HEK293 (cell line): ENCODE data around the gene IMMP2L.

Experiments used
- CTCF ChIA-PET: fragments of 350-600 bp; formaldehyde crosslinking; extraction: SDS; loops from one replicate; lab custom pipeline; 2021; ENCODE audit warnings: antibody characterized with exemption; lab: Yijun Ruan, JAX
- POLR2A ChIA-PET: fragments of 300-600 bp; formaldehyde crosslinking; extraction: SDS; loops from one replicate; lab custom pipeline; 2020; ENCODE audit warnings: antibody characterized with exemption, inconsistent platforms; lab: Yijun Ruan, JAX
- H3K27ac ChIP-seq: fragments of 200-500 bp; sonication (Bioruptor generic); 2 replicates; pipeline ENCODE4 v1.5.1; 2014; ENCODE audit warnings: low read depth, low read length, control low read depth, inconsistent platforms; ENCODE audit errors: extremely low read depth
- H3K36me3 ChIP-seq, 2 experiments: fragments of 200-500 bp in 1 of 2; sonication (Bioruptor generic) in 1 of 2; 1 replicate in 1 of 2; 2 replicates in 1 of 2; pipeline ENCODE4 v1.5.1; 2014 to 2017; ENCODE audit warnings: inconsistent platforms in 2 of 2, low read length in 2 of 2; ENCODE audit not compliant: control insufficient read depth in 2 of 2, insufficient read depth in 1 of 2
- H3K4me1 ChIP-seq: fragments of 200-500 bp; sonication (Bioruptor generic); 2 replicates; pipeline ENCODE4 v1.5.1; 2014; ENCODE audit warnings: mild to moderate bottlenecking, low read length, inconsistent platforms; ENCODE audit not compliant: control insufficient read depth, insufficient read depth
- H3K4me3 ChIP-seq: 2 replicates; pipeline ENCODE4 v1.5.1; 2011; ENCODE audit warnings: low read depth, mild to moderate bottlenecking, control low read depth, low read length, moderate library complexity
- H3K9me3 ChIP-seq: fragments of 200-500 bp; sonication (Bioruptor generic); 2 replicates; pipeline ENCODE4 v1.5.1; 2014; ENCODE audit warnings: low read depth, low read length, inconsistent platforms; ENCODE audit not compliant: control insufficient read depth, insufficient read depth
- GLI4 ChIP-seq: fragments of 450-650 bp; formaldehyde crosslinking; IDR thresholded peaks from 2 replicates; pipeline ENCODE4 v1.5.1; 2016; ENCODE audit warnings: missing biosample characterization, missing genetic modification characterization
- PRDM1 ChIP-seq: fragments of 450-650 bp; formaldehyde crosslinking; IDR thresholded peaks from 2 replicates; pipeline ENCODE4; 2016; ENCODE audit warnings: missing biosample characterization, missing genetic modification characterization
- SP7 ChIP-seq: fragments of 450-650 bp; formaldehyde crosslinking; IDR thresholded peaks from 2 replicates; pipeline ENCODE4 v1.5.1; 2016; ENCODE audit warnings: missing biosample characterization, missing genetic modification characterization
- ZBTB7A ChIP-seq: fragments of 450-650 bp; formaldehyde crosslinking; IDR thresholded peaks from 2 replicates; pipeline ENCODE4 v1.5.1; 2016; ENCODE audit warnings: low read depth, missing biosample characterization, missing genetic modification characterization
- ZFHX2 ChIP-seq: fragments of 450-650 bp; formaldehyde crosslinking; conservative IDR thresholded peaks from 2 replicates; pipeline ENCODE4 v1.5.1; 2016; ENCODE audit warnings: missing biosample characterization, missing genetic modification characterization
- ZIC2 ChIP-seq: fragments of 450-650 bp; formaldehyde crosslinking; IDR thresholded peaks from 2 replicates; pipeline ENCODE4 v1.5.1; 2016; ENCODE audit warnings: missing biosample characterization, missing genetic modification characterization
- ZNF146 ChIP-seq: fragments of 450-650 bp; formaldehyde crosslinking; IDR thresholded peaks from 2 replicates; pipeline ENCODE4 v1.5.1; 2016; ENCODE audit warnings: missing biosample characterization, missing genetic modification characterization
- ZNF155 ChIP-seq: fragments of 450-650 bp; formaldehyde crosslinking; IDR thresholded peaks from 2 replicates; pipeline ENCODE4 v1.5.1; 2016; ENCODE audit warnings: missing biosample characterization, missing genetic modification characterization
- ZNF23 ChIP-seq: fragments of 450-650 bp; formaldehyde crosslinking; IDR thresholded peaks from 2 replicates; pipeline ENCODE4 v1.5.1; 2016; ENCODE audit warnings: missing biosample characterization, missing genetic modification characterization, borderline replicate concordance
- ZNF366 ChIP-seq: fragments of 450-650 bp; formaldehyde crosslinking; conservative IDR thresholded peaks from 2 replicates; pipeline ENCODE4 v1.5.1; 2016; ENCODE audit warnings: missing biosample characterization, missing genetic modification characterization
- ZNF394 ChIP-seq: fragments of 450-650 bp; formaldehyde crosslinking; IDR thresholded peaks from 2 replicates; pipeline ENCODE4 v1.5.1; 2016; ENCODE audit warnings: missing biosample characterization, missing genetic modification characterization, mild to moderate bottlenecking, moderate library complexity, borderline replicate concordance
- ZNF423 ChIP-seq: fragments of 450-650 bp; formaldehyde crosslinking; IDR thresholded peaks from 2 replicates; pipeline ENCODE4 v1.5.1; 2016; ENCODE audit warnings: missing biosample characterization, missing genetic modification characterization
- ZNF530 ChIP-seq: fragments of 450-650 bp; formaldehyde crosslinking; IDR thresholded peaks from 2 replicates; pipeline ENCODE4 v1.5.1; 2016; ENCODE audit warnings: low read depth, missing biosample characterization, missing genetic modification characterization
- ZNF561 ChIP-seq: fragments of 450-650 bp; IDR thresholded peaks from 2 replicates; pipeline ENCODE4 v1.5.1; 2018; ENCODE audit warnings: missing biosample characterization, missing genetic modification characterization, borderline replicate concordance
- ZNF621 ChIP-seq: fragments of 450-650 bp; formaldehyde crosslinking; IDR thresholded peaks from 2 replicates; pipeline ENCODE4 v1.5.1; 2017; ENCODE audit warnings: missing biosample characterization, missing genetic modification characterization
- ZNF658 ChIP-seq: fragments of 450-650 bp; formaldehyde crosslinking; IDR thresholded peaks from 2 replicates; pipeline ENCODE4; 2016; ENCODE audit warnings: missing biosample characterization, missing genetic modification characterization
- ZNF707 ChIP-seq: fragments of 450-650 bp; formaldehyde crosslinking; IDR thresholded peaks from 2 replicates; pipeline ENCODE4 v1.5.1; 2016; ENCODE audit warnings: missing biosample characterization, missing genetic modification characterization
- TF ChIP-seq, protein P1 (sequence below): fragments of 450-650 bp; formaldehyde crosslinking; IDR thresholded peaks from 2 replicates; pipeline ENCODE4 v1.5.1; 2017; ENCODE audit warnings: missing biosample characterization, missing genetic modification characterization
- TF ChIP-seq, protein P2 (sequence below): IDR thresholded peaks from 2 replicates; pipeline ENCODE4 v1.6.1; 2011; ENCODE audit warnings: mild to moderate bottlenecking, low read depth, low read length, borderline replicate concordance
- TF ChIP-seq, protein P3 (sequence below): fragments of 450-650 bp; formaldehyde crosslinking; IDR thresholded peaks from 2 replicates; pipeline ENCODE4 v1.5.1; 2017; ENCODE audit warnings: missing biosample characterization, missing genetic modification characterization
- TF ChIP-seq, protein P4 (sequence below): fragments of 450-650 bp; formaldehyde crosslinking; conservative IDR thresholded peaks from 2 replicates; pipeline ENCODE4 v1.5.1; 2016; ENCODE audit warnings: low read depth, missing biosample characterization, missing genetic modification characterization

Gene IMMP2L

DNA sequence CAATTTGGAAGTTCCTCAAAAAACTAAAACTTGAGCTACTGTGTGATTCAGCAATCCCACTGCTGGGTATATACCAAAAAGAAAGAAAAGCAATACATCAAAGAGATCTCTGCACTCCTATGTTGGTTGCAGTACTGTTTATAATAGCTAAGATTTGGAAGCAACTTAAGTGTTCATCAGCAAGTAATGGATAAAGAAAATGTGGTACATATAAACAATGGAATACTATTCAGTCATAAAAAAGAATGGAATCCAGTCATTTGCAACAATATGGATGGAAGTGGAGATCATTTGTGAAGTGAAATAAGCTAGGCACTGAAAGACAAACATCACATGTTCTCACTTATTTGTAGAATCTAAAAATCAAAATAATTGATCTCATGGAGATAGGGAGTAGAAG is 16.5 kb upstream of the IMMP2L start:
- no peaks in the 10 kb centered on the region for H3K9me3 ChIP-seq
- H3K4me3 ChIP-seq = no peak overlapping the region
- TF ChIP-seq ZNF561 (tag by site-specific recombination) = no peak
- TF ChIP-seq ZNF146 = peak; percentile 39; the same call in 1 of the 2 replicates
- no peaks in the 10 kb centered on the region for H3K36me3 ChIP-seq
- H3K27ac ChIP-seq = no peak overlapping the region
- CTCF ChIA-PET = interaction anchor here (0.5 kb wide), 1 partner anchor 640 kb away, joined by 4 read pairs; no protein-coding TSS in a partner anchor
- POLR2A ChIA-PET = no interaction called here
- H3K4me1 ChIP-seq = no peaks in the 10 kb centered on the region

DNA sequence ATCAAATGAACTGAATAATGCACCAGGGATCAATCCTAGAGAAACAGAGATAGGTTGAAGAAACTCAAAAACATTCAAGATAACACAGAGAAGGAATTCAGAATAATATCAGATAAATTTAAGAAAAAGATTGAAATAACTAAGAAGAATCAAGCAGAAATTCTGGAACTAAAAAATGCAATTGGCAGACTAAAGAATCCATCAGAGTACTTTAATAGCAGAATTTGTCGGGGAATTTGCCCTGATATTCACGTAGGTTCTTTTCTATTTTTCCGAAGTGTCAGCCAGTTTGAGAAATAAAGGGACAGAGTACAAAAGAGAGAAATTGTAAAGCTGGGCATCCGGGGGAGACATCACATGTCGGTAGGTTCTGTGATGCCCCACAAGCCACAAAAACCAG is 9.4 kb upstream of the IMMP2L start:
- no peak for TF ChIP-seq ZNF707 (tag by site-specific recombination)
- TF ChIP-seq, protein P1, sequence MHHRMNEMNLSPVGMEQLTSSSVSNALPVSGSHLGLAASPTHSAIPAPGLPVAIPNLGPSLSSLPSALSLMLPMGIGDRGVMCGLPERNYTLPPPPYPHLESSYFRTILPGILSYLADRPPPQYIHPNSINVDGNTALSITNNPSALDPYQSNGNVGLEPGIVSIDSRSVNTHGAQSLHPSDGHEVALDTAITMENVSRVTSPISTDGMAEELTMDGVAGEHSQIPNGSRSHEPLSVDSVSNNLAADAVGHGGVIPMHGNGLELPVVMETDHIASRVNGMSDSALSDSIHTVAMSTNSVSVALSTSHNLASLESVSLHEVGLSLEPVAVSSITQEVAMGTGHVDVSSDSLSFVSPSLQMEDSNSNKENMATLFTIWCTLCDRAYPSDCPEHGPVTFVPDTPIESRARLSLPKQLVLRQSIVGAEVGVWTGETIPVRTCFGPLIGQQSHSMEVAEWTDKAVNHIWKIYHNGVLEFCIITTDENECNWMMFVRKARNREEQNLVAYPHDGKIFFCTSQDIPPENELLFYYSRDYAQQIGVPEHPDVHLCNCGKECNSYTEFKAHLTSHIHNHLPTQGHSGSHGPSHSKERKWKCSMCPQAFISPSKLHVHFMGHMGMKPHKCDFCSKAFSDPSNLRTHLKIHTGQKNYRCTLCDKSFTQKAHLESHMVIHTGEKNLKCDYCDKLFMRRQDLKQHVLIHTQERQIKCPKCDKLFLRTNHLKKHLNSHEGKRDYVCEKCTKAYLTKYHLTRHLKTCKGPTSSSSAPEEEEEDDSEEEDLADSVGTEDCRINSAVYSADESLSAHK (tag by site-specific recombination) = no peak
- TF ChIP-seq ZNF366 = no peak
- no peak for TF ChIP-seq GLI4 (tag by site-specific recombination)
- H3K4me1 ChIP-seq = no peaks in the 10 kb centered on the region
- no peak overlapping the region for H3K27ac ChIP-seq
- ChIA-PET POLR2A (no interaction called here), CTCF (no interaction called here)
- no peaks in the 10 kb centered on the region for H3K9me3 ChIP-seq
- no peaks in the 10 kb centered on the region for H3K36me3 ChIP-seq
- no peak overlapping the region for H3K4me3 ChIP-seq

DNA sequence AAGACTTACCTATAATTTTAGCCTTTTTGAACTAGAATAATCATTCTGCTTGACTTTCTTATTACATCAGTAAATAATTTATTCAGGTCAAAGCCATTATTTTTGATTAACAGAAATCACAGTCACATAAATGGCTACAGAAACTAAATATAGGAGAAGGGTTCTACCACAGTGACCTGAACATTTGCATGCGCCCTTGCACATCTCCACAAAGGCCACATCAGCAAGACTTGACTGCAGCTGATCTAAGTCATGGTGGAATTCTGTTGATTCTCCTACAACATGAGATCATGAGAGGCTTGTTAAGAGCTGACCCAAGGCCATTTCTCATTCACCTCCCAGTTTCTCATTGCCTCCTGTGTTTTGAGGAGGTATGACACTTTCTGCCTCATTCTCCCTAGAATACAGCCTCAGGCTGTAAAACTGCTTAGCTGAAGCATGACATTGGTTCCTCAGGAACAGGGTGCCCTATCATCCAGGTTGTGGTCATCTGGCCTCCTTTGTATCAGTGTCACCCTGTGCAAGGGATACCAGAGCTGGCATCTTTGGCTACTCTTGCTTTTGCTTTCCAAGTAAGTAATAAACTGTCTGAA is 6.7 kb upstream of the IMMP2L start:
- Histone ChIP-seq H3K9me3 (no peaks in the 10 kb centered on the region), H3K36me3 (no peaks in the 10 kb centered on the region)
- TF ChIP-seq ZNF23 (tag by site-specific recombination) (no peak), PRDM1 (tag by site-specific recombination) (no peak), ZNF621 (no peak), ZNF530 (tag by site-specific recombination) (no peak), ZNF423 (tag by site-specific recombination) (no peak), ZBTB7A (tag by site-specific recombination) (no peak), ZIC2 (no peak), ZNF658 (no peak), ZFHX2 (tag by site-specific recombination) (no peak), ZNF155 (tag by site-specific recombination) (no peak), SP7 (tag by site-specific recombination) (no peak), ZNF394 (no peak)
- TF ChIP-seq, protein P2, sequence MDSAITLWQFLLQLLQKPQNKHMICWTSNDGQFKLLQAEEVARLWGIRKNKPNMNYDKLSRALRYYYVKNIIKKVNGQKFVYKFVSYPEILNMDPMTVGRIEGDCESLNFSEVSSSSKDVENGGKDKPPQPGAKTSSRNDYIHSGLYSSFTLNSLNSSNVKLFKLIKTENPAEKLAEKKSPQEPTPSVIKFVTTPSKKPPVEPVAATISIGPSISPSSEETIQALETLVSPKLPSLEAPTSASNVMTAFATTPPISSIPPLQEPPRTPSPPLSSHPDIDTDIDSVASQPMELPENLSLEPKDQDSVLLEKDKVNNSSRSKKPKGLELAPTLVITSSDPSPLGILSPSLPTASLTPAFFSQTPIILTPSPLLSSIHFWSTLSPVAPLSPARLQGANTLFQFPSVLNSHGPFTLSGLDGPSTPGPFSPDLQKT = no peak
- TF ChIP-seq, protein P3, sequence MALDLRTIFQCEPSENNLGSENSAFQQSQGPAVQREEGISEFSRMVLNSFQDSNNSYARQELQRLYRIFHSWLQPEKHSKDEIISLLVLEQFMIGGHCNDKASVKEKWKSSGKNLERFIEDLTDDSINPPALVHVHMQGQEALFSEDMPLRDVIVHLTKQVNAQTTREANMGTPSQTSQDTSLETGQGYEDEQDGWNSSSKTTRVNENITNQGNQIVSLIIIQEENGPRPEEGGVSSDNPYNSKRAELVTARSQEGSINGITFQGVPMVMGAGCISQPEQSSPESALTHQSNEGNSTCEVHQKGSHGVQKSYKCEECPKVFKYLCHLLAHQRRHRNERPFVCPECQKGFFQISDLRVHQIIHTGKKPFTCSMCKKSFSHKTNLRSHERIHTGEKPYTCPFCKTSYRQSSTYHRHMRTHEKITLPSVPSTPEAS (tag by site-specific recombination) = no peak
- TF ChIP-seq, protein P4, sequence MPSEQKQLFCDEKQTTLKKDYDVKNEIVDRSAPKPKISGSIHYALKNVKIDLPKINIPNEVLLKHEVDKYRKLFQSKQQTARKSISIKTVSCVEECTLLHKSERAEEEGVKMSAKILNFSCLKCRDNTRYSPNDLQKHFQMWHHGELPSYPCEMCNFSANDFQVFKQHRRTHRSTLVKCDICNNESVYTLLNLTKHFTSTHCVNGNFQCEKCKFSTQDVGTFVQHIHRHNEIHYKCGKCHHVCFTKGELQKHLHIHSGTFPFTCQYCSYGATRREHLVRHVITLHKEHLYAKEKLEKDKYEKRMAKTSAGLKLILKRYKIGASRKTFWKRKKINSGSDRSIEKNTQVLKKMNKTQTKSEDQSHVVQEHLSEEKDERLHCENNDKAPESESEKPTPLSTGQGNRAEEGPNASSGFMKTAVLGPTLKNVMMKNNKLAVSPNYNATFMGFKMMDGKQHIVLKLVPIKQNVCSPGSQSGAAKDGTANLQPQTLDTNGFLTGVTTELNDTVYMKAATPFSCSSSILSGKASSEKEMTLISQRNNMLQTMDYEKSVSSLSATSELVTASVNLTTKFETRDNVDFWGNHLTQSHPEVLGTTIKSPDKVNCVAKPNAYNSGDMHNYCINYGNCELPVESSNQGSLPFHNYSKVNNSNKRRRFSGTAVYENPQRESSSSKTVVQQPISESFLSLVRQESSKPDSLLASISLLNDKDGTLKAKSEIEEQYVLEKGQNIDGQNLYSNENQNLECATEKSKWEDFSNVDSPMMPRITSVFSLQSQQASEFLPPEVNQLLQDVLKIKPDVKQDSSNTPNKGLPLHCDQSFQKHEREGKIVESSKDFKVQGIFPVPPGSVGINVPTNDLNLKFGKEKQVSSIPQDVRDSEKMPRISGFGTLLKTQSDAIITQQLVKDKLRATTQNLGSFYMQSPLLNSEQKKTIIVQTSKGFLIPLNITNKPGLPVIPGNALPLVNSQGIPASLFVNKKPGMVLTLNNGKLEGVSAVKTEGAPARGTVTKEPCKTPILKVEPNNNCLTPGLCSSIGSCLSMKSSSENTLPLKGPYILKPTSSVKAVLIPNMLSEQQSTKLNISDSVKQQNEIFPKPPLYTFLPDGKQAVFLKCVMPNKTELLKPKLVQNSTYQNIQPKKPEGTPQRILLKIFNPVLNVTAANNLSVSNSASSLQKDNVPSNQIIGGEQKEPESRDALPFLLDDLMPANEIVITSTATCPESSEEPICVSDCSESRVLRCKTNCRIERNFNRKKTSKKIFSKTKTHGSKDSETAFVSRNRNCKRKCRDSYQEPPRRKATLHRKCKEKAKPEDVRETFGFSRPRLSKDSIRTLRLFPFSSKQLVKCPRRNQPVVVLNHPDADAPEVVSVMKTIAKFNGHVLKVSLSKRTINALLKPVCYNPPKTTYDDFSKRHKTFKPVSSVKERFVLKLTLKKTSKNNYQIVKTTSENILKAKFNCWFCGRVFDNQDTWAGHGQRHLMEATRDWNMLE (tag by site-specific recombination) = no peak
- TF ChIP-seq, all 188 proteins: peak for 0
- no peaks in the 10 kb centered on the region for H3K4me1 ChIP-seq
- no peak overlapping the region for H3K4me3 ChIP-seq
- no peak overlapping the region for H3K27ac ChIP-seq
- POLR2A ChIA-PET = no interaction called here
- CTCF ChIA-PET = no interaction called here
